Mesothelial cell of epicardium (in vitro differentiated cells): ENCODE data around the gene SLC6A12. TPM values are rescaled to one million over a fixed set of nuclear protein-coding genes. Genes with fewer than 3 reads are reported as not detected.

Experiments
- DNase-seq, 2 experiments: peaks; one replicate each; pipeline ENCODE4 v3.0.0; 2021; ENCODE audit warnings: low spot score in 2 of 2; ENCODE audit not compliant: unreplicated experiment in 2 of 2
- H3K27ac Mint-ChIP-seq: 2 replicates; pipeline ENCODE4 v1.8.0; 2021; ENCODE audit warnings: mixed read lengths
- H3K27me3 Mint-ChIP-seq: 2 replicates; pipeline ENCODE4 v1.8.0; 2021; ENCODE audit warnings: low read depth, mixed read lengths
- H3K36me3 Mint-ChIP-seq: 2 replicates; pipeline ENCODE4 v1.8.0; 2021; ENCODE audit warnings: mixed read lengths
- H3K4me1 Mint-ChIP-seq: 2 replicates; pipeline ENCODE4 v1.8.0; 2021; ENCODE audit warnings: mixed read lengths
- H3K4me3 Mint-ChIP-seq: 2 replicates; pipeline ENCODE4 v1.8.0; 2021; ENCODE audit warnings: mild to moderate bottlenecking, moderate library complexity, mixed read lengths
- H3K9me3 Mint-ChIP-seq: 2 replicates; pipeline ENCODE4 v1.8.0; 2021; ENCODE audit warnings: mixed read lengths
- total RNA-seq: library from RNA; stranded (reverse); gene quantifications from 3 replicates; pipeline ENCODE4 v1.2.1, GENCODE V29; 2021
- TF ChIP-seq, protein P1 (sequence below): fragments of 200-600 bp; sonication (generic); IDR thresholded peaks from one replicate; pipeline ENCODE4 v1.5.0; 2021; ENCODE audit warnings: antibody characterized with exemption; ENCODE audit not compliant: unreplicated experiment

SLC6A12 gene
- total RNA-seq, 1 donor from 2014 or later: 0.29 TPM

- H3K27me3 Mint-ChIP-seq: peaks cover 5% of the 10 kb centered on the region
- no peak overlapping the region for H3K27ac Mint-ChIP-seq
- TF ChIP-seq, protein P1, sequence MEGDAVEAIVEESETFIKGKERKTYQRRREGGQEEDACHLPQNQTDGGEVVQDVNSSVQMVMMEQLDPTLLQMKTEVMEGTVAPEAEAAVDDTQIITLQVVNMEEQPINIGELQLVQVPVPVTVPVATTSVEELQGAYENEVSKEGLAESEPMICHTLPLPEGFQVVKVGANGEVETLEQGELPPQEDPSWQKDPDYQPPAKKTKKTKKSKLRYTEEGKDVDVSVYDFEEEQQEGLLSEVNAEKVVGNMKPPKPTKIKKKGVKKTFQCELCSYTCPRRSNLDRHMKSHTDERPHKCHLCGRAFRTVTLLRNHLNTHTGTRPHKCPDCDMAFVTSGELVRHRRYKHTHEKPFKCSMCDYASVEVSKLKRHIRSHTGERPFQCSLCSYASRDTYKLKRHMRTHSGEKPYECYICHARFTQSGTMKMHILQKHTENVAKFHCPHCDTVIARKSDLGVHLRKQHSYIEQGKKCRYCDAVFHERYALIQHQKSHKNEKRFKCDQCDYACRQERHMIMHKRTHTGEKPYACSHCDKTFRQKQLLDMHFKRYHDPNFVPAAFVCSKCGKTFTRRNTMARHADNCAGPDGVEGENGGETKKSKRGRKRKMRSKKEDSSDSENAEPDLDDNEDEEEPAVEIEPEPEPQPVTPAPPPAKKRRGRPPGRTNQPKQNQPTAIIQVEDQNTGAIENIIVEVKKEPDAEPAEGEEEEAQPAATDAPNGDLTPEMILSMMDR: no peak
Measured at GRCh38 chr12:174596-174995, 39.4 kb downstream of the SLC6A12 start.

DNA sequence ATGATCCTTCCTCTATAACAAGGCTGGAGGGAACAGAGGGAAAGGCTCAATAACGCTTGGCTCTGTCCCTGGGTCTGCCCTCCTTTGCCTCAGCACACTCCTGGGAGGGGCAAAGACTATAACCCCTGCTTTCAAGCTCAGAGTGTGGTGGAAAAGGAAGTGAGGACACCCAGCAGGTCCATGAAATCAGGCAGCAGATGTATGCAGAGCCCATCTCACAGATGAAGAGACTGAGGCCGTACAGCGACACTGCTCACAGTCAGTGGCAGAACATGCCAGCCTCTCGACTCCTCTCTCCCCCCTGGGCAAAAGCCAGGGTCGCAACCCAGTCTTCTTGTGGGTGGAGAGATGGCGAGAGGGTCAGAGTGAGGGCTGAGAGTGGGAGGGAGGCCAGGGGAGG is 39.8 kb downstream of the SLC6A12 start:
- DNase-seq: no peak
- H3K4me1 Mint-ChIP-seq: peaks cover 47% of the 10 kb centered on the region
- no peaks in the 10 kb centered on the region for H3K36me3 Mint-ChIP-seq
- H3K9me3 Mint-ChIP-seq: no peaks in the 10 kb centered on the region
- no peak overlapping the region for H3K4me3 Mint-ChIP-seq
- H3K27me3 Mint-ChIP-seq: peaks cover 5% of the 10 kb centered on the region
- no peak overlapping the region for H3K27ac Mint-ChIP-seq
- TF ChIP-seq, protein P1: no peak

More at GRCh38 chr12:174596-174995, 39.4 kb downstream of the SLC6A12 start:
- Mint-ChIP-seq H3K36me3 (no peaks in the 10 kb centered on the region), H3K9me3 (no peaks in the 10 kb centered on the region), H3K4me3 (no peak overlapping the region), H3K4me1 (peaks cover 43% of the 10 kb centered on the region)
- no peak for DNase-seq

DNA sequence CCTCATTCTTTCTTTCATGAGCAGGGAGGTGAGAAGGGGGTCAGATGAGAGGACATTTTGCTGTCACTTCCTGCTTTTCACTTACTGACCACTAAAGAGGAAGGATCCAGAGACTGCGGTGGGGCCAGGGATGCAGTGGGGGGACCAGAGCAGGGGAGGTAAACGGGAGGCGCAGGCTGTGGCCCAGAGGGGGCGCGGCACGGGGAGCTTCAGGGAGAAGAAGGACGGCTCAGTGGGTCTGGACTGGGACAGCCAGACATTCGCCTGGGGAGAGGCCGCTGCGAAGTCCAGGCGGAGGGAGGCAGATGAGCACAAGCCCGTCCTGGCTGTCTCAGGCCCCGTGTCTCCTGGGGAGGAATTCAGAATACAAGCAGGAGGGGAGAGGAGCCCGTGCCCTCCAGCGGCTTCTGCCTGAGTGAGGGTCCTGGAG is 41.2 kb downstream of the SLC6A12 start:
- Mint-ChIP-seq H3K4me1 (peaks cover 55% of the 10 kb centered on the region), H3K4me3 (no peak overlapping the region), H3K9me3 (no peaks in the 10 kb centered on the region), H3K27ac (no peak overlapping the region), H3K27me3 (peaks cover 3% of the 10 kb centered on the region), H3K36me3 (no peaks in the 10 kb centered on the region)
- DNase-seq: no peak
- TF ChIP-seq, protein P1: no peak

- no peak overlapping the region for H3K4me3 Mint-ChIP-seq
- no peak overlapping the region for H3K27ac Mint-ChIP-seq
- no peaks in the 10 kb centered on the region for H3K9me3 Mint-ChIP-seq
- DNase-seq: no peak
- H3K36me3 Mint-ChIP-seq: no peaks in the 10 kb centered on the region
- peaks cover 62% of the 10 kb centered on the region for H3K4me1 Mint-ChIP-seq
- peaks cover 3% of the 10 kb centered on the region for H3K27me3 Mint-ChIP-seq
- TF ChIP-seq, protein P1: no peak
Measured at GRCh38 chr12:171743-172676, 41.9 kb downstream of the SLC6A12 start.

DNA sequence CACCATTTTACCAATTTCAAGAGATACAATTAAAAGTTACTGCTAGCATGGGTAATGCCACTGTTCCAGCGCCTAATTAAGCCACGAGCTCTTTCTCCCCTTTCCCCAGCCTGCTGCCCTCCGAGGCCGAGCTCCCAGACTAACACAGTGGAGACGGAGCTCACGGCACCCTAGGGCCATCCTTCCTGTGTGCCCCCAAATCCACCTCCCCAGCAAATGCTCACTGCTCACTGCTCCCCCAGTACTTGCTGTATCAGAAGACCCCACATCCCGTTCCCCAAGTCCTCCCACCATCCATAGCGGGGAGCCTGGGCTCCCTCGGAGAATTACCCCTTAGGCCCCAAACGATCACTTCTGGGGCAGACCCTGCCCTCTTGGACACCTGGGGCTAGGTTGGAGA is 42.7 kb downstream of the SLC6A12 start:
- H3K9me3 Mint-ChIP-seq: no peaks in the 10 kb centered on the region
- no peak for DNase-seq
- TF ChIP-seq, protein P1: no peak
- no peaks in the 10 kb centered on the region for H3K36me3 Mint-ChIP-seq
- peaks cover 64% of the 10 kb centered on the region for H3K4me1 Mint-ChIP-seq
- H3K27me3 Mint-ChIP-seq: peaks cover 3% of the 10 kb centered on the region
- H3K27ac Mint-ChIP-seq: no peak overlapping the region
- no peak overlapping the region for H3K4me3 Mint-ChIP-seq
